T-cell (primary cell): ENCODE data around the gene PABPN1. TPM values are rescaled to one million over a fixed set of nuclear protein-coding genes. Genes with fewer than 3 reads are reported as not detected.

Source experiments
- ATAC-seq, 4 experiments: fragments of 200-7000 bp in 3 of 4; fragments of 150-1000 bp in 1 of 4; cut with Tn5 transposase; replicated peaks in 1 of 4; 1 replicate in 3 of 4; 2 replicates in 1 of 4; pipeline ENCODE4 v1.10.0; 2021; ENCODE audit warnings: moderate library complexity in 3 of 4, mild to moderate bottlenecking in 2 of 4, moderate number of reproducible peaks in 1 of 4
- CTCF ChIA-PET, 2 donors: fragments of 300-600 bp; sonication (Branson Sonifier 250); formaldehyde crosslinking; loops; one replicate each; lab custom pipeline; 2022; ENCODE audit warnings: antibody characterized with exemption in 2 of 2; lab: Charles Lee
- POLR2A ChIA-PET, 2 donors: fragments of 300-600 bp; sonication (Branson Sonifier 250); formaldehyde crosslinking; loops; one replicate each; lab custom pipeline; 2022; ENCODE audit warnings: antibody characterized with exemption in 2 of 2; lab: Charles Lee
- DNase-seq, 35 experiments: peaks; one replicate each; pipeline versions ENCODE4 v3.0.0 to v3.0.0-alpha.2; 2013 to 2023
- H3K27ac ChIP-seq: one replicate; pipeline ENCODE4 v1.5.1; 2013; ENCODE audit warnings: low read length
- H3K27me3 ChIP-seq, 2 experiments: replicated peaks in 1 of 2; 1 replicate in 1 of 2; 2 replicates in 1 of 2; pipeline versions ENCODE4 v1.6.1 to v1.7.0; 2013; ENCODE audit warnings: low read length in 1 of 2, mixed read lengths in 1 of 2; ENCODE audit not compliant: control insufficient read depth in 2 of 2, insufficient read depth in 2 of 2; ENCODE audit errors: extremely low read depth in 1 of 2
- H3K36me3 ChIP-seq, 2 donors: 1 replicate in 1 of 2; 2 replicates in 1 of 2; pipeline versions ENCODE4 v1.6.1 to v1.7.0; 2013; ENCODE audit warnings: low read length in 1 of 2; ENCODE audit not compliant: control insufficient read depth in 2 of 2, insufficient read depth in 1 of 2; ENCODE audit errors: extremely low read depth in 1 of 2
- H3K4me1 ChIP-seq, 2 experiments: 1 replicate in 1 of 2; 2 replicates in 1 of 2; pipeline versions ENCODE4 v1.6.1 to v1.7.0; 2013; ENCODE audit warnings: low read length in 2 of 2, mixed read lengths in 1 of 2; ENCODE audit not compliant: insufficient read depth in 2 of 2, control insufficient read depth in 1 of 2; ENCODE audit errors: extremely low read depth in 1 of 2
- H3K4me3 ChIP-seq, 2 donors: 1 replicate in 1 of 2; 2 replicates in 1 of 2; pipeline versions ENCODE4 v1.5.1 to v1.7.0; 2013; ENCODE audit warnings: mild to moderate bottlenecking in 2 of 2, low read length in 1 of 2, moderate library complexity in 1 of 2; ENCODE audit not compliant: control insufficient read depth in 1 of 2; ENCODE audit errors: extremely low read depth in 1 of 2
- H3K9me3 ChIP-seq: 2 replicates; pipeline ENCODE4 v1.7.0; 2013
- H3K27ac Mint-ChIP-seq, 2 donors: one replicate each; pipeline ENCODE4 v1.8.0; 2020 to 2021; ENCODE audit warnings: mild to moderate bottlenecking in 2 of 2, mixed read lengths in 2 of 2
- H3K27me3 Mint-ChIP-seq, 2 donors: one replicate each; pipeline ENCODE4 v1.8.0; 2021 to 2022; ENCODE audit warnings: mixed read lengths in 2 of 2
- H3K36me3 Mint-ChIP-seq: one replicate; pipeline ENCODE4 v1.8.0; 2021; ENCODE audit warnings: mixed read lengths
- H3K4me1 Mint-ChIP-seq, 3 donors: one replicate each; pipeline ENCODE4 v1.8.0; 2020 to 2022; ENCODE audit warnings: mixed read lengths in 3 of 3, mild to moderate bottlenecking in 1 of 3
- H3K4me3 Mint-ChIP-seq, 3 donors: one replicate each; pipeline ENCODE4 v1.8.0; 2020 to 2022; ENCODE audit warnings: mild to moderate bottlenecking in 3 of 3, mixed read lengths in 3 of 3, moderate library complexity in 3 of 3
- H3K9me3 Mint-ChIP-seq, 3 donors: one replicate each; pipeline ENCODE4 v1.8.0; 2020 to 2022; ENCODE audit warnings: mixed read lengths in 3 of 3
- WGBS: methylation state at CpG from one replicate; pipeline ENCODE4 v1.1.5; 2013; ENCODE audit warnings: missing lambda C conversion rate; ENCODE audit not compliant: insufficient coverage; 5-methylcytosine and 5-hydroxymethylcytosine counted together
- total RNA-seq, 35 experiments: library from RNA in 6 of 35; stranded (reverse) in 6 of 35; fragments of 120-200 nt in 1 of 35; gene quantifications; one replicate each; pipeline versions ENCODE4 v1.2.1 to v1.2.4 and lab custom pipeline; 2013 to 2026

The PABPN1 gene
- total RNA-seq, 5 donors from 2014 or later (not counting 1 experiment from before 2014, with no cell fraction given): 182 to 207 (median 186) TPM

DNA sequence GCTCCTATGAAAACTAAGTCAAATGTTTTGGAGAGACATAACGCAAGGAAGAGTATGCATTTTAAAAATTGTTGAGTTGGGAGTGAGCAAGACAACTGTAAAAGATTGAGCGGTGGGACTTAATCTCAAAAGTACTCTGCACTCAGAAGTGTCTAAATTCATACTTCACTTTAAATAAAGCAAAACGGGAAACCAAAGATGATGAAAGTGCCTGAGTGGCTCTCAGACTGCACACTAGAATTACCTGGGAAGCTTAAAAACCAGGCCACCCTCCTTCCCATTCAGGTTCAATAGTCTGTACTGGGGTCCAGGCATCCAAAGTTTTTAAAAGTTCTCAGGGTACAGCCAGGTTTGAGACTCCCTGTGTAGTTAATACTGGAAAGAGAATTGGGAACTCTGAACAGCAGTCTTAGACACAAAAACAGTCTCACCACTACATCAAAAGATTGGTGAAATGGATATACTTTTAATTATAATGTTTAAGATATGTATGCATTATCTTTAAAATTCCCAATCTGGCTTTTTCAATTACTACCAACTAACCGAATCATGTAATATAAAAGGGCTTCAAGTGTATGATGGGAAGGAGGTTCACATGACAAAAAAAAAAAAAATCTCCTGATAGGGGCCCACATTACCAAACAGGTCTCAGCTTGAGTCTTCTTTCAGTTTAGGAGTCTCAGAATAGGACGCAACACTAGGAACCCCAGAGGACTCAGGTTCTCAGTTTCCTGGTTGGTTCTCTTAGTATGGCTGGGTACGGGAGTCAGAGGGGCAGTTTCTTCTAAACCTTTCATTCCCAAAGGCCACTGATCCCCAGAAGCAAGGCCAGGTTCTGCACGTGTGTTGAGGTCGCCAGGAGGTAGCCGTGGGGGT is 36.4 kb upstream of the PABPN1 start:
- peaks cover 30 to 37% (median 31%) of the 10 kb centered on the region in 3 donors for H3K4me1 Mint-ChIP-seq
- peak overlapping the region; percentile 89 to 91 for H3K27ac Mint-ChIP-seq
- WGBS: 0% methylated on average over 1 of the region's 9 CpGs
- no peaks in the 10 kb centered on the region for H3K36me3 Mint-ChIP-seq
- POLR2A ChIA-PET: interaction anchor here in 1 of 2 donors (0.5 to 0.7 kb wide), 2 partner anchors 37 to 48 kb away, joined by 3 to 4 read pairs; no protein-coding TSS in a partner anchor
- Histone ChIP-seq H3K4me3 (peak overlapping the region; percentile 61 to 83), H3K4me1 (peaks cover 9 to 14% of the 10 kb centered on the region in 2 experiments), H3K9me3 (no peaks in the 10 kb centered on the region), H3K36me3 (no peaks in the 10 kb centered on the region), H3K27ac (peak overlapping the region; percentile 67), H3K27me3 (no peaks in the 10 kb centered on the region)
- no peak for ATAC-seq
- peak overlapping the region; percentile 94 to 97 (median 96) for H3K4me3 Mint-ChIP-seq
- CTCF ChIA-PET: interaction anchor here (0.6 to 0.8 kb wide), 3 partner anchors 15 to 1425 kb away, joined by 3 to 6 read pairs (median 4); no protein-coding TSS in a partner anchor
- DNase-seq: peak in 2 of 35 experiments; percentile 9 to 48
- H3K9me3 Mint-ChIP-seq: no peaks in the 10 kb centered on the region
- no peaks in the 10 kb centered on the region for H3K27me3 Mint-ChIP-seq

DNA sequence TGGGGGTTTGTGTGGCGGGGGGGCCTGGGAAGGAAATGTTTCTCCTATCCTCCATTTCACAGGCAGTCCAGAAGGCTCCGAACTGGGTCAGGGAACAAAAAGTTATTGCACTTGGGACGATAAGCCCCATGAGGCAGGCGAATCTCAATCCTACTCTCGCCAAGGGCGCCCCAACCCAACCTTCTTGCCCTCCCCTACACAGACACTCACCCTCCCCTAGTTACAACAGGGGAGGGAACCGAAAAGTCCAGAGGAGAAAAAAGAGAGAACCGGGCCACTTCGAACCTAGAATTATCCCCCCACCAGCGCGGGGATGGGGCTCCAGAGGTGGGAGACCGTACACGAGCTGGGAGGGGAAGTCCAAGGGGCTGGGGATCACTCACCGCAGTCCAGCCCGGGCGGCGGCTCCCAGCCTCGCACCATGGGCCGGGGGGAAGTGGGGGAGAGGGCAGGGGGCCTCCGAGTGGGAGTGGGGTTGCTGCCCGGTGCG is 35.7 kb upstream of the PABPN1 start:
- peaks cover 29 to 37% (median 31%) of the 10 kb centered on the region in 3 donors for H3K4me1 Mint-ChIP-seq
- peak in 4 of 35 experiments; percentile 8 to 19 (median 15) for DNase-seq
- ATAC-seq: peak; percentile 23 to 32 (median 30)
- no peaks in the 10 kb centered on the region for H3K27me3 ChIP-seq
- H3K27ac Mint-ChIP-seq: peak overlapping the region; percentile 89 to 91
- H3K36me3 ChIP-seq: no peaks in the 10 kb centered on the region
- CTCF ChIA-PET: interaction anchor here (0.6 to 2.0 kb wide), 8 partner anchors 9 to 1425 kb away, joined by 3 to 11 read pairs (median 4); partner anchors contain the start of gene PABPN1 (in 1 of the 2)
- H3K9me3 Mint-ChIP-seq: no peaks in the 10 kb centered on the region
- H3K4me1 ChIP-seq: peaks cover 9 to 14% of the 10 kb centered on the region in 2 experiments
- peak overlapping the region; percentile 61 to 83 for H3K4me3 ChIP-seq
- peak overlapping the region; percentile 67 for H3K27ac ChIP-seq
- peak overlapping the region; percentile 94 to 97 (median 96) for H3K4me3 Mint-ChIP-seq
- no peaks in the 10 kb centered on the region for H3K36me3 Mint-ChIP-seq
- POLR2A ChIA-PET: interaction anchor here (0.7 to 1.2 kb wide), 3 partner anchors 36 to 191 kb away, joined by 3 to 7 read pairs (median 3); partner anchors contain the start of gene PABPN1 (in 1 of the 2)
- H3K27me3 Mint-ChIP-seq: no peaks in the 10 kb centered on the region
- WGBS: 0% methylated on average over 7 of the region's 22 CpGs
- no peaks in the 10 kb centered on the region for H3K9me3 ChIP-seq

DNA sequence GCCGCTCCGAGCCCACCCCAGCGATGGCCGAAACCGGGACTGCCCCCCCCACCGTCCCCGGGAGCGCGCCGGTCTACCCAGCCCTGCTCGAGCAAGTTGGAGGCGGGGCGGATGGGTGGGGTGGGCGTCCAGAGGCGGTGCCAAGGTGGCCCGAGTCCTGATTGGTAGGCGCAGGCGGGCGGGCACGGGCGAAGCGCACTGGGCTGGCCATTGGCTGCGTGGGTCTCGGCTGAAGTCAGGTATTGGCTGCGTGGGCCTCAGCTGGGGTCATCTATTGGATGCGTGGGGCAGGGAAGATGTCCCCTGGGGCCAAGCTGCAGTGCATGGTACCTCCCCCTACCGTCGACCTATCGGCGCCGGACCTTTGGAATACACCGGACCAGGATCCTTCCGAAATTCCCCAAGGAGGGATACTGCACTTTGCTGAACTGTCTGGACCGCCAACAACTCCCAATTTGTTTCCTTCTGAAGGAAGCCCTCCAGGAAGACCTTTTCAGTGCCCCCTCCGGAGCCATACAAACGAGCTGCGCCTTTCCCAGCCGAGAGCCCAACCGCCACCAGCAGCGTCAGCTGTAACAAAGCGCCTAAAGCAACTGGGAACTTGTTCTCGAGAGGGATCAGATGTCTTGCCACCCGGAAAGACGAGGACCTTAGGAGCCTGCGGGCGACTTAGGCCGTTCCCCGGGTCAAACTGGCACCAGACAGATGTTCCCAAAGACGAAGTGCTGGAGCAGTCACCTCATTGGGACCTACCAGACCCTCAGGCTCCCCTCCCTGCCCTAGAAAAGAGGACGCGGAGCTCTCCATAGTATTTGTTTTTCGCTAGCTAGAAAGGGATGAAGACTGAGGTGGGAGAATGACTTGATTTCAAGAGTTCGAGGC is 35.0 kb upstream of the PABPN1 start, which contains the start of gene HOMEZ:
HOMEZ (minus strand) TSS at position 113 of the 882 bp plus-strand sequence. CDS start 180 bp downstream, outside the sequence.
- no peaks in the 10 kb centered on the region for H3K9me3 ChIP-seq
- H3K36me3 Mint-ChIP-seq: no peaks in the 10 kb centered on the region
- H3K27ac Mint-ChIP-seq: peak within 1 kb of the TSS; percentile 94 to 98
- ChIA-PET POLR2A (interaction anchor here (0.6 to 1.2 kb wide), 5 partner anchors 14 to 248 kb away, joined by 3 to 7 read pairs (median 4); partner anchors contain the start of gene PABPN1 (in 1 of the 2)), CTCF (interaction anchor here (0.5 to 2.0 kb wide), 13 partner anchors 8 to 189 kb away, joined by 3 to 11 read pairs (median 4); partner anchors contain the start of genes PABPN1 (in 1 of the 2) and PPP1R3E (in 1 of the 2))
- peak within 1 kb of the TSS; percentile 67 for H3K27ac ChIP-seq
- DNase-seq (peak; percentile 91 to 98 (median 95)), ATAC-seq (peak; percentile 97 to 99 (median 98))
- no peaks in the 10 kb centered on the region for H3K36me3 ChIP-seq
- H3K4me1 ChIP-seq: peaks cover 9 to 14% of the 10 kb centered on the region in 2 experiments
- under 1% methylated on average over 40 of the region's 53 CpGs for WGBS
- no peaks in the 10 kb centered on the region for H3K9me3 Mint-ChIP-seq
- peaks cover 29 to 37% (median 30%) of the 10 kb centered on the region in 3 donors for H3K4me1 Mint-ChIP-seq
- peak within 1 kb of the TSS; percentile 94 to 97 (median 96) for H3K4me3 Mint-ChIP-seq
- peak within 1 kb of the TSS; percentile 61 to 83 for H3K4me3 ChIP-seq
- no peaks in the 10 kb centered on the region for H3K27me3 Mint-ChIP-seq
- H3K27me3 ChIP-seq: no peaks in the 10 kb centered on the region

DNA sequence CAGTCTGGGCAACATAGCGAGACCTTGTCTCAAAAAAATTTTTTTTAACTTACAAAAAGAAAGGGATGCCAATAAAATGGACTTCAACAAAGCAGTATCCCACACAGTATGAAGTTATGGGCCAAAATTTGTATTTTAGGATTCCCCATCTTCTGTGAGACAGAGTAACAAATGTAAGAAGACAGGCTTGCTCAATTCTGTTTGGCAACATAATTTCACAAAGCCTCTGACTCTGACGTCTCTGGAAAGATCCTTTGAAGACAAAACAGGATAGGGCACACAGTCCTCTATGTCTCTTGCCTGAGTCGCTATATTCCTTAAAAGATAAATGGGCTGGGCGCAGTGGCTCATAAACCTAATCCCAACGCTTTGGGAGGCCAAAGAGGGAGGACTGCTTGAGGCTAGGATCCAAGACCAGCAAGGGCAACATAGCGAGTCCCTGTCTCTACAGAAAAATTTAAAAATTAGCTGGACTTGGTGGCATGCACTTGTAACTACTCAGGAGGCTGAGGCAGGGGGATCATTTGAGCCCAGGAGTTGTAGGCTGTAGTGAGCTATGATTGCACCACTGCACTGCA is 34.3 kb upstream of the PABPN1 start:
- H3K4me1 ChIP-seq: peaks cover 9 to 14% of the 10 kb centered on the region in 2 experiments
- H3K9me3 ChIP-seq: no peaks in the 10 kb centered on the region
- Mint-ChIP-seq H3K36me3 (no peaks in the 10 kb centered on the region), H3K4me1 (peaks cover 29 to 37% (median 29%) of the 10 kb centered on the region in 3 donors), H3K9me3 (no peaks in the 10 kb centered on the region), H3K4me3 (peak overlapping the region; percentile 94 to 97 (median 96)), H3K27ac (peak overlapping the region; percentile 94 to 98), H3K27me3 (no peaks in the 10 kb centered on the region)
- 83% methylated on average over 5 of the region's 6 CpGs for WGBS
- no peaks in the 10 kb centered on the region for H3K36me3 ChIP-seq
- H3K4me3 ChIP-seq: peak overlapping the region; percentile 61 to 83
- no peak for DNase-seq
- peak overlapping the region; percentile 55 for H3K27ac ChIP-seq
- ATAC-seq: no peak
- ChIA-PET CTCF (interaction anchor here (0.5 to 2.0 kb wide), 10 partner anchors 8 to 166 kb away, joined by 3 to 11 read pairs (median 4); partner anchors contain the start of genes PABPN1 (in 1 of the 2) and PPP1R3E (in 1 of the 2)), POLR2A (interaction anchor here (0.6 to 1.2 kb wide), 5 partner anchors 14 to 707 kb away, joined by 3 to 7 read pairs (median 4); partner anchors contain the start of gene PABPN1 (in 1 of the 2))
- H3K27me3 ChIP-seq: no peaks in the 10 kb centered on the region

DNA sequence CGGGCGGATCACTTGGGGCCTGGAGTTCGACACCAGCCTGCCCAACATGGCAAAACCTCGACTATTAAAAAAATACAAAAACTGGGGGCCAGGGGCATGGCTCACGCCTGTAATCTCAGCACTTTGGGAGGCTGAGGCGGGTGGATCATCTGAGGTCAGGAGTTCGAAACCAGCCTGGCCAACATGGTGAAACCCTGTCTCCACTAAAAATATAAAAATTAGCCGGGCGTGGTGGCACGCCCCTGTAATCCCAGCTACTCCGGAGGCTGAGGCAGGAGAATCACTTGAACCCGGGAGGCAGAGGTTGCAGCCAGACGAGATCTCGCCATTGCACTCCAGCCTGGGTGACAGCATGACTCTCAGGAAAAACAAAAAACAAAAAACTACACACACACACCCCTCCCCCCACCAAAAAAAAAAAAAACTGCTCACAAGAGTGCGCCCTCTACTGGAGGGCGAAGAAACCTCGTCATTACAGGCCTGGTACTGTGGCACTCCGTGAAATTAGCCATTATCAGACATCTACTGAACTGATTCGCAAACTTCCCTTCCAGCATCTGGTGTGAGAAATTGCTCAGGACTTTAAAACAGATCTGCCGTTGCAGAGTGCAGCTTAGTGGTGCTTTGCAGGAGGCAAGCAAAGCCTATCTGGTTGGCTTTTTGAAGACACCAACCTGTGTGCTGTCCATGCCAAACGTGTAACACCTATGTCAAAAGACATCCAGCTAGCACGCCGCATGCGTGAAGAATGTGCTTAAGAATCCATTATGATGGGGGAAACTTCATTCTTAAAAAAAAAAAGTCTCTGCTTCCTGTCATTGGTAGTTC is 26.3 kb upstream of the PABPN1 start:
- WGBS: 40% methylated on average over 15 of the region's 24 CpGs
- peak; percentile 69 to 90 (median 72) for ATAC-seq

More for the DNA sequence above, 26.3 kb upstream of the PABPN1 start:
- no peaks in the 10 kb centered on the region for H3K9me3 Mint-ChIP-seq
- H3K36me3 Mint-ChIP-seq: peaks cover 11% of the 10 kb centered on the region
- Histone ChIP-seq H3K27ac (no peak overlapping the region), H3K27me3 (no peaks in the 10 kb centered on the region), H3K4me3 (no peak overlapping the region), H3K4me1 (peaks cover 0 to 12% of the 10 kb centered on the region in 2 experiments), H3K36me3 (peaks cover 0 to 16% of the 10 kb centered on the region in 2 donors), H3K9me3 (no peaks in the 10 kb centered on the region)
- H3K4me1 Mint-ChIP-seq: peaks cover 21 to 30% (median 21%) of the 10 kb centered on the region in 3 donors
- peak overlapping the region; percentile 25 to 66 for H3K27ac Mint-ChIP-seq
- ChIA-PET CTCF (interaction anchor here (0.7 to 1.2 kb wide), 8 partner anchors 8 to 761 kb away, joined by 3 to 10 read pairs (median 4); partner anchors contain the start of gene HOMEZ (in 1 of the 2)), POLR2A (no interaction called here)
- peaks cover 0 to 2% of the 10 kb centered on the region in 2 donors for H3K27me3 Mint-ChIP-seq
- H3K4me3 Mint-ChIP-seq: peak overlapping the region in 1 of 3 donors; percentile 49
- peak in 33 of 35 experiments; percentile 18 to 83 (median 45) for DNase-seq
